K562 (cell line): ENCODE measurements around the gene RAB43. TPM values are rescaled to one million over a fixed set of nuclear protein-coding genes. Genes with fewer than 3 reads are reported as not detected.

Source experiments
- ATAC-seq: fragments of 200-7000 bp; cut with Tn5 transposase; 3 replicates; pipeline ENCODE4 v1.9.1; 2020; ENCODE audit warnings: moderate library complexity
- BruUV-seq: library from RNA; stranded (reverse); fragments of 400-500 nt; replicated peaks from 2 replicates; lab custom pipeline; 2021; lab: Mats Ljungman, UMichigan
- CTCF ChIA-PET: fragments of 300-600 bp; formaldehyde crosslinking; extraction: SDS; loops from one replicate; lab custom pipeline; 2021; ENCODE audit warnings: low intra/inter-chr PET ratio; lab: Yijun Ruan, JAX
- POLR2A ChIA-PET: fragments of 300-600, 350-650 bp; sonication (Branson Sonifier 250); formaldehyde crosslinking; extraction: SDS; loops from one replicate; lab custom pipeline; 2021; ENCODE audit warnings: antibody characterized with exemption, inconsistent platforms; lab: Yijun Ruan, JAX
- DNase-seq, 4 experiments: peaks; one replicate each; pipeline versions ENCODE4 v3.0.0 to v3.0.0-alpha.2; 2011 to 2018; ENCODE audit warnings: low spot score in 3 of 4, mixed read lengths in 3 of 4; ENCODE audit errors: extremely low read depth in 1 of 4
- FAIRE-seq: peaks from 2 replicates; lab custom pipeline; 2011; peaks lifted over from hg19 to GRCh38; lab: Jason Lieb, UNC
- H2AFZ ChIP-seq: 2 replicates; pipeline ENCODE4 v1.6.0; 2011; ENCODE audit warnings: low read depth, low read length, control low read depth, inconsistent platforms
- H3K27ac ChIP-seq: fragments of 200-600 bp; 3 replicates; pipeline ENCODE4 v1.8.0; 2011; ENCODE audit warnings: low read depth, mild to moderate bottlenecking, control low read depth, inconsistent platforms, low read length, moderate library complexity, mixed read lengths; ENCODE audit errors: extremely low read depth
- H3K27me3 ChIP-seq, 2 experiments: fragments of 300-600 bp in 1 of 2; 2 replicates in 1 of 2; 3 replicates in 1 of 2; pipeline versions ENCODE4 v1.6.0 to v1.8.0; 2011; ENCODE audit warnings: inconsistent platforms in 2 of 2, low read length in 2 of 2, mild to moderate bottlenecking in 1 of 2, mixed read lengths in 1 of 2, moderate library complexity in 1 of 2; ENCODE audit not compliant: control insufficient read depth in 2 of 2, insufficient read depth in 2 of 2
- H3K36me3 ChIP-seq: fragments of 300-600 bp; 3 replicates; pipeline ENCODE4 v1.8.0; 2011; ENCODE audit warnings: mild to moderate bottlenecking, low read length, inconsistent platforms; ENCODE audit not compliant: control insufficient read depth, insufficient read depth
- H3K4me1 ChIP-seq, 2 experiments: fragments of 200-600 bp in 1 of 2; replicated peaks in 1 of 2; 2 replicates in 1 of 2; 3 replicates in 1 of 2; pipeline versions ENCODE4 v1.5.1 to v1.8.0; 2011; ENCODE audit warnings: inconsistent platforms in 2 of 2, low read length in 2 of 2, mild to moderate bottlenecking in 1 of 2, mixed read lengths in 1 of 2, moderate library complexity in 1 of 2; ENCODE audit not compliant: control insufficient read depth in 2 of 2, insufficient read depth in 2 of 2
- H3K4me2 ChIP-seq: 2 replicates; pipeline ENCODE4 v1.6.1; 2011; ENCODE audit warnings: low read length, control low read depth, inconsistent platforms, mixed read lengths; ENCODE audit not compliant: insufficient read depth
- H3K4me3 ChIP-seq: fragments of 200-600 bp; sonication (generic), shearing (Covaris generic); 2 replicates; pipeline ENCODE4 v1.5.1; 2016; ENCODE audit warnings: control low read depth, inconsistent platforms
- H3K79me2 ChIP-seq: fragments of 200-600 bp; 3 replicates; pipeline ENCODE4 v1.8.0; 2011; ENCODE audit warnings: low read length, inconsistent platforms; ENCODE audit not compliant: control insufficient read depth, insufficient read depth
- H3K9ac ChIP-seq, 2 experiments: 2 replicates each; pipeline versions ENCODE4 v1.6.0 to v1.6.1; 2011; ENCODE audit warnings: low read depth in 2 of 2, low read length in 2 of 2, control low read depth in 1 of 2, inconsistent platforms in 1 of 2, mild to moderate bottlenecking in 1 of 2, mixed read lengths in 1 of 2; ENCODE audit not compliant: insufficient read depth in 1 of 2
- H3K9me1 ChIP-seq: one replicate; pipeline ENCODE4 v1.6.0; 2011; ENCODE audit warnings: inconsistent platforms, mild to moderate bottlenecking, low read length, moderate library complexity; ENCODE audit not compliant: control insufficient read depth, insufficient read depth
- H3K9me3 ChIP-seq: replicated peaks from 2 replicates; pipeline ENCODE4 v1.5.1; 2011; ENCODE audit warnings: low read depth, low read length, inconsistent platforms; ENCODE audit not compliant: control insufficient read depth, insufficient read depth
- H4K20me1 ChIP-seq: replicated peaks from 2 replicates; pipeline ENCODE4 v1.6.1; 2011; ENCODE audit warnings: low read length, inconsistent platforms, mixed read lengths; ENCODE audit not compliant: control insufficient read depth, insufficient read depth
- ATF1 ChIP-seq, 2 experiments: fragments of 450-650 bp in 1 of 2; IDR thresholded peaks; 2 replicates each; pipeline ENCODE4 v1.6.1; 2016; ENCODE audit warnings: missing compliant biosample characterization in 1 of 2, missing genetic modification characterization in 1 of 2
- GTF2B ChIP-seq: IDR thresholded peaks from 2 replicates; pipeline ENCODE4 v1.6.1; 2011; ENCODE audit not compliant: insufficient read length; ENCODE audit errors: extremely low read depth
- NFYB ChIP-seq: IDR thresholded peaks from 2 replicates; pipeline ENCODE4 v1.6.1; 2011; ENCODE audit warnings: mild to moderate bottlenecking, moderate library complexity; ENCODE audit not compliant: insufficient read length; ENCODE audit errors: extremely low read depth
- POLR2G ChIP-seq: fragments of 200-400 bp; formaldehyde crosslinking; IDR thresholded peaks from 2 replicates; pipeline ENCODE4 v1.6.1; 2017; ENCODE audit warnings: low read depth, mild to moderate bottlenecking, antibody characterized with exemption, low read length, moderate library complexity
- SUPT5H ChIP-seq: fragments of 450-650 bp; IDR thresholded peaks from 2 replicates; pipeline ENCODE4 v1.6.1; 2016
- TEAD1 ChIP-seq, 2 experiments: fragments of 450-650 bp in 1 of 2; sonication (generic) in 1 of 2; formaldehyde crosslinking; IDR thresholded peaks; 2 replicates each; pipeline versions ENCODE4 v1.4.0 to v1.8.0; 2020 to 2022; ENCODE audit warnings: mild to moderate bottlenecking in 2 of 2, missing genetic modification reagents in 1 of 2
- WGBS: fragments of 100-300 bp; shearing (Covaris generic); methylation state at CpG from one replicate; pipeline ENCODE4 v1.1.6; 2016; ENCODE audit warnings: low coverage, mixed read lengths; ENCODE audit not compliant: insufficient coverage; ENCODE audit errors: missing lambda C conversion rate; 5-methylcytosine and 5-hydroxymethylcytosine counted together
- in situ Hi-C: fragments of 300-500 bp; cut with MboI; formaldehyde crosslinking; loops from 4 replicates; pipeline ENCODE4 v1.15.0; 2018; ENCODE audit warnings: inconsistent platforms, mixed read lengths
- intact Hi-C: fragments of 100-400 bp; cut with micrococcal nuclease; formaldehyde crosslinking; loops from 2 replicates; pipeline ENCODE4 v1.14.2; 2022
- polyA plus RNA-seq, 8 experiments: library from polyadenylated mRNA; depleted of rRNA in 4 of 8; stranded (reverse) in 5 of 8; unstranded in 3 of 8; fragments of >200 nt; fragmentation: Nextera tagmentation in 2 of 8; fragmentation: Illumina TruSeq in 1 of 8; extraction: Ambion mirVana in 2 of 8; extraction: Trizol in 1 of 8; gene quantifications; 2 replicates each; pipeline versions ENCODE4 v1.2.1 to v1.2.3, GENCODE V29; 2011 to 2014; ENCODE audit warnings: inconsistent platforms in 1 of 8, missing spikeins in 1 of 8
- total RNA-seq, 7 experiments: library from RNA; depleted of rRNA in 6 of 7; stranded (reverse); fragments of >200 nt in 6 of 7; fragmentation: Illumina TruSeq in 2 of 7; extraction: Trizol in 2 of 7; gene quantifications; 2 replicates each; pipeline versions ENCODE4 v1.2.1 to v1.2.3, GENCODE V29; 2011 to 2021; ENCODE audit warnings: low replicate concordance in 1 of 7

The RAB43 gene
- total and polyA plus RNA-seq, 9 of the 15 experiments (the other 6 are each of a cell fraction or from before 2014, with no cell fraction given): 0.04 to 6.8 (median 1.7) TPM; not detected in 2

- H3K9ac ChIP-seq: peak overlapping the region in 1 of 2 experiments; percentile 5; a peak in 1 of 4 replicates
These were observed 7.0 kb upstream of the RAB43 start for GRCh38 chr3:129128357-129129155.

More at GRCh38 chr3:129128357-129129155, 7.0 kb upstream of the RAB43 start:
- Histone ChIP-seq H3K9me1 (no peaks in the 10 kb centered on the region), H3K27me3 (no peaks in the 10 kb centered on the region), H3K79me2 (no peaks in the 10 kb centered on the region), H3K27ac (no peak overlapping the region), H3K4me3 (no peak overlapping the region), H3K4me1 (peaks cover 0 to 7% of the 10 kb centered on the region in 2 experiments; a peak in 2 of 5 replicates), H3K9me3 (no peaks in the 10 kb centered on the region), H4K20me1 (no peaks in the 10 kb centered on the region), H3K36me3 (peaks cover 37% of the 10 kb centered on the region; the same call in 2 of the 3 replicates), H2AFZ (no peak overlapping the region), H3K4me2 (no peak overlapping the region)
- no peak for ATAC-seq
- ChIA-PET POLR2A (interaction anchor here (0.6 to 1.3 kb wide), 3 partner anchors 9 to 245 kb away, joined by 3 read pairs; no protein-coding TSS in a partner anchor), CTCF (no interaction called here)
- intact Hi-C loops: no loop called here
- no peak for DNase-seq
- in situ Hi-C loops: no loop called here
- no peak for FAIRE-seq
- WGBS: 89% methylated on average over 3 of the region's 16 CpGs
- TF ChIP-seq TEAD1 (CRISPR knock-in tag; IDR thresholded peaks at IDR 0.05): no peak
- no peak for TF ChIP-seq NFYB
- no peak for TF ChIP-seq ATF1 (CRISPR knock-in tag; IDR thresholded peaks at IDR 0.05)
- TF ChIP-seq ATF1 (tag; IDR thresholded peaks at IDR 0.05): no peak
- TF ChIP-seq POLR2G: peak; percentile 51; the same call in 1 of the 2 replicates
- no peak for TF ChIP-seq GTF2B
- no peak for TF ChIP-seq SUPT5H
- no TSS peak for BruUV-seq
